Astrocyte (in vitro differentiated cells and primary cell): ENCODE data around the gene YWHAB.

Source experiments
- CTCF ChIP-seq: IDR thresholded peaks from 2 replicates; pipeline ENCODE4 v1.5.1; 2011; ENCODE audit warnings: low read depth, mild to moderate bottlenecking, inconsistent platforms, low read length, moderate library complexity; ENCODE audit not compliant: insufficient read depth
- EZH2 ChIP-seq: IDR thresholded peaks from 2 replicates; pipeline ENCODE4 v1.6.1; 2012; ENCODE audit warnings: mild to moderate bottlenecking, low read length, inconsistent platforms; ENCODE audit not compliant: insufficient read depth

- TF ChIP-seq EZH2 (no peak), CTCF (no peak)
These were observed 754 bp downstream of the YWHAB start for GRCh38 chr20:44886266-44886651.
